Right lobe of liver (tissue), 6 donors: ENCODE results near the gene GRIN2C. TPM values are rescaled to one million over a fixed set of nuclear protein-coding genes. Genes with fewer than 3 reads are reported as not detected.

Source experiments
- ATAC-seq, 4 donors: fragments of 200-7000 bp; cut with Tn5 transposase; one replicate each; pipeline ENCODE4 v1.9.1; 2020; ENCODE audit warnings: mild to moderate bottlenecking in 4 of 4, moderate library complexity in 4 of 4
- DNase-seq, 3 donors: peaks; one replicate each; pipeline ENCODE4 v3.0.0-alpha.2; 2020
- H3K27ac ChIP-seq, 3 donors: fragments of 200-600 bp; one replicate each; pipeline ENCODE4 v1.8.0; 2022
- H3K27me3 ChIP-seq, 2 donors: fragments of 200-600 bp; one replicate each; pipeline ENCODE4 v1.8.0; 2022
- H3K36me3 ChIP-seq, 4 donors: fragments of 200-600 bp; sonication (generic) in 1 of 4; one replicate each; pipeline versions ENCODE4 v1.5.1 to v1.8.0; 2017 to 2022; ENCODE audit warnings: control low read depth in 1 of 4
- H3K4me1 ChIP-seq, 4 donors: fragments of 200-600 bp; sonication (generic) in 1 of 4; one replicate each; pipeline versions ENCODE4 v1.5.1 to v1.8.0; 2017 to 2022; ENCODE audit warnings: control low read depth in 1 of 4
- H3K4me3 ChIP-seq, 3 donors: fragments of 200-600 bp; one replicate each; pipeline ENCODE4 v1.8.0; 2022
- H3K9me3 ChIP-seq, 4 donors: fragments of 200-600 bp; sonication (generic) in 1 of 4; one replicate each; pipeline versions ENCODE4 v1.5.1 to v1.8.0; 2017 to 2022; ENCODE audit warnings: control low read depth in 1 of 4
- CTCF ChIP-seq, 4 donors: fragments of 200-600 bp in 3 of 4; fragments of 450-650 bp in 1 of 4; IDR thresholded peaks; one replicate each; pipeline versions ENCODE4 v1.5.1 to v1.8.0; 2016 to 2022; ENCODE audit warnings: antibody characterized with exemption in 4 of 4, mild to moderate bottlenecking in 2 of 4
- POLR2A ChIP-seq: fragments of 450-650 bp; IDR thresholded peaks from one replicate; pipeline ENCODE4 v1.6.1; 2017; ENCODE audit warnings: antibody characterized with exemption, mild to moderate bottlenecking
- WGBS: methylation state at CpG from one replicate; pipeline ENCODE4 v1.1.6; 2018; ENCODE audit warnings: low coverage, low lambda C conversion rate; ENCODE audit not compliant: insufficient coverage; ENCODE audit errors: missing lambda C conversion rate; 5-methylcytosine and 5-hydroxymethylcytosine counted together
- intact Hi-C, 2 donors: fragments of 100-400 bp; cut with DNase I; formaldehyde crosslinking; loops; one replicate each; pipeline versions ENCODE4 v1.11.2 to v1.14.1; 2022
- total RNA-seq, 6 experiments: library from RNA; depleted of rRNA in 2 of 6; stranded (reverse); fragments of >200 nt in 2 of 6; fragmentation: NEBNext Ultra II Directional in 3 of 6; extraction: Animal tissue kit (Norgen Biotek cat#: 25700) in 3 of 6; gene quantifications; one replicate each; pipeline versions ENCODE4 v1.1.0 to v1.2.4, GENCODE V29; 2016 to 2023
- donor health status: DM: no; HTN: yes; CAD: no.
- donor health status: DM: no; HTN: no; CAD: no.
- donor health status: DM: no; HTN: no; CAD: no.
- donor health status: DM: no; HTN: yes; CAD: no.
- donor health status: DM: no; HTN: yes; CAD: no.

GRIN2C gene
- total RNA-seq, 6 experiments from 2014 or later, result 0.10 to 0.13 TPM; not detected in 4

- peaks cover 0 to 7% (median 2%) of the 10 kb centered on the region in 4 donors for H3K4me1 ChIP-seq
- WGBS, result 47% methylated on average over 4 of the region's 12 CpGs
- no peaks in the 10 kb centered on the region for H3K36me3 ChIP-seq
- peaks cover 9 to 17% of the 10 kb centered on the region in 2 donors for H3K27me3 ChIP-seq
- H3K27ac ChIP-seq, result no peak overlapping the region
- ATAC-seq, result no peak
- no peak for TF ChIP-seq POLR2A
- TF ChIP-seq CTCF (IDR thresholded peaks at IDR 0.05), result no peak
- intact Hi-C loops, result no loop called here
- H3K4me3 ChIP-seq, result no peak overlapping the region
- DNase-seq, result no peak
- H3K9me3 ChIP-seq, result no peaks in the 10 kb centered on the region
These were observed 820 bp downstream of the GRIN2C start for GRCh38 chr17:74858672-74859458.

DNA sequence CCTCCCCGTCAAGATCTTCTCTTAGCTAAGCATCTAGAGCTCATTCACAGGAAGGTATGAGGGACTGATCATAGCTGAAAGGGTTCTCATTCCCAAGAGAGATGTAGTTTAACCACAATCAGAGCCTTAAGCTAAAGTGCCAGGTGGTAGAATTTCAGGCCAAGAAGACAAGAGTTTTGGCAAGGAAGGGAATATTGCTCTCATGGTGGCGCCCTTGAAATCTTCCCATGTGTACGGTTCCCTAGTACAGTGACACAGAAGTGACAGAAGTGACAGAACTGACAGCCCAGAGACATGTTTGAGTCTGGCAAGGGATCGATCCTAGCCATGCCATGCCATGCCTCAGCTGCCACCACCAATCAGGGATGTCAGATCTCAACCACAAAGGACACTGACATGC lies 2.5 kb downstream of the GRIN2C start:
- intact Hi-C loops, result no loop called here
- DNase-seq (no peak), ATAC-seq (no peak)
- WGBS, result 61% methylated on average over 4 of the region's 4 CpGs
- Histone ChIP-seq H3K9me3 (no peaks in the 10 kb centered on the region), H3K36me3 (no peaks in the 10 kb centered on the region), H3K4me3 (no peak overlapping the region), H3K27ac (no peak overlapping the region), H3K27me3 (peaks cover 11 to 17% of the 10 kb centered on the region in 2 donors), H3K4me1 (peaks cover 0 to 7% (median 2%) of the 10 kb centered on the region in 4 donors)
- TF ChIP-seq POLR2A (no peak), CTCF (IDR thresholded peaks at IDR 0.05) (no peak)

GRCh38 chr17:74856112-74856511 lies 3.6 kb downstream of the GRIN2C start:
- no peak for DNase-seq
- intact Hi-C loops, result no loop called here
- TF ChIP-seq CTCF (IDR thresholded peaks at IDR 0.05), result no peak
- no peak for TF ChIP-seq POLR2A
- Histone ChIP-seq H3K4me1 (peaks cover 0 to 5% (median 1%) of the 10 kb centered on the region in 4 donors), H3K36me3 (no peaks in the 10 kb centered on the region), H3K9me3 (no peaks in the 10 kb centered on the region), H3K4me3 (no peak overlapping the region), H3K27ac (no peak overlapping the region), H3K27me3 (peaks cover 11 to 12% of the 10 kb centered on the region in 2 donors)
- WGBS, result 68% methylated on average over 5 of the region's 7 CpGs
- no peak for ATAC-seq

DNA sequence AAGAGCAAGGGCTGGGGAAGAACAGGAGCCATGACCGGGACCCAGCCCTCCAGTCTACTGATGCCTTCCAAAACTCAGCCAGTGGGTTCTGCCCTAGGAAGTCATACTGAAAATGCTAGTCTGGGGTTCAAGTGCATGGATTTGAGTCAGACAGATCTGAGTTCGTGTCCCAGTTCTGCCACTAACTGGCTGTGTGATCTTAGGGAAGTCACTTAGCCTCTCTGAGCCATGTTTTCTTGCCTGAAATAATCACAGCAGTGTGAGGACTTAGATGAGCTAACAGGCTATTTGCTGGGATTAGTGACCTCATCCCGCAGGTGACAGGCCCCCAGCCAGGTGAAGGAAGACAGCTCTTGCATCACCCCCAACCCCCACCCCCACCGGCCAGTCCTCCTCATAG lies 4.4 kb downstream of the GRIN2C start:
- Histone ChIP-seq H3K4me1 (no peaks in the 10 kb centered on the region), H3K9me3 (no peaks in the 10 kb centered on the region), H3K4me3 (no peak overlapping the region), H3K36me3 (no peaks in the 10 kb centered on the region), H3K27me3 (peaks cover 4 to 10% of the 10 kb centered on the region in 2 donors), H3K27ac (no peak overlapping the region)
- DNase-seq (no peak), ATAC-seq (no peak)
- WGBS, result 86% methylated on average over 1 of the region's 4 CpGs
- no peak for TF ChIP-seq CTCF (IDR thresholded peaks at IDR 0.05)
- TF ChIP-seq POLR2A, result no peak
- intact Hi-C loops, result no loop called here
